ENCODE data around the gene TVP23A.
"Not testable (repeated sequence)": the region's sequence is repeated elsewhere in the genome, so short reads cannot be mapped to it uniquely, and the experiment has no call there.

TVP23A gene

GRCh38 chr16:10835281-10835931 is 16.8 kb upstream of the TVP23A start:
- no peak for DNase-seq

- no peak for DNase-seq
These were observed 16.2 kb upstream of the TVP23A start for GRCh38 chr16:10834766-10835165.

GRCh38 chr16:10834130-10834529 is 15.5 kb upstream of the TVP23A start:
- no peak for DNase-seq

DNA sequence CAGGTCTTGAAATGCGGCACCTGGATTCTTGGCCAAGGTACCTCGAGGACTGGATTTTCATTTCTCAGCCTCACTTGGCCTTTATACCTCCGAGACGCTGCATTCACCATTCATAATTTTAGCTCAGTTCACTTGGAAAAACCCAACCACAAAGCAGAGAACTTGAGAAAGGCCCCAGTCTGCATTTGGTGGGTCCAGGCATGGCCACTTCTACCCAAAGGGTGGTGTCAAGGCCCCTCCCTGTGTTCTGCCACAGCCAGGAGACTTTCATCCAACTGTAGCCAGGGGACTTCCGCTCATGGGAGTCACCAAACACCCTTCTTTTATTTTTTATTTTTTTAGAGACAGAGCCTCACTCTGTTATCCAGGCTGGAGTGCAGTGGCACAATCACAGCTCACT is 14.7 kb upstream of the TVP23A start:
- DNase-seq: no peak

- no peak for DNase-seq
These were observed 13.6 kb upstream of the TVP23A start for GRCh38 chr16:10831894-10832886.

- DNase-seq: not testable (repeated sequence)
These were observed 11.6 kb upstream of the TVP23A start for GRCh38 chr16:10830240-10830639.

DNA sequence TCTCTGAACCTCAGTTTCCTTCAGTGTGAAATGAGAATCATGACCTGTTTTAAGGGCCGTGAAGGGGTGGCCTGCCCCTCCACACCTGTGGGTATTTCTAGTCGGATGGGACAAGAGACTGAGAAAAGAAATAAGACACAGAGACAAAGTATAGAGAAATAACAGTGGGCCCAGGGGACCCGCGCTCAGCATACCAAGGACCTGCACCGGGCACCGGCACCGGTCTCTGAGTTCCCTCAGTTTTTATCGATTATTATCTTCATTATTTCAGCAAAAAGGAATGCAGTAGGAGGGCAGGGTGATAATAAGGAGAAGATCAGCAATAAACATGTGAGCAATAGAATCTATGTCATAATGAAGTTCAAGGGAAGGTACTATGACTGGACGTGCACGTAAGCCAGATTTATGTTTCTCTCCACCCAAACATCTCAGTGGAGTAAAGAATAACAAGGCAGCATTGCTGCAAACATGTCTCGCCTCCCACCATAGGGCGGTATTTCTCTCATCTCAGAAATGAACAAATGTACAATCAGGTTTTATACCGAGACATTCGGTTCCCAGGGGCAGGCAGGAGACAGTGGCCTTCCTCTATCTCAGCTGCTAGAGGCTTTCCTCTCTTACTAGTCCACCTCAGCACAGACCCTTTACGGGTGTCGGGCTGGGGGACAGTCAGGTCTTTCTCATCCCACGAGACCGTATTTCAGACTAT is 10.9 kb upstream of the TVP23A start:
- DNase-seq: not testable (repeated sequence)

DNA sequence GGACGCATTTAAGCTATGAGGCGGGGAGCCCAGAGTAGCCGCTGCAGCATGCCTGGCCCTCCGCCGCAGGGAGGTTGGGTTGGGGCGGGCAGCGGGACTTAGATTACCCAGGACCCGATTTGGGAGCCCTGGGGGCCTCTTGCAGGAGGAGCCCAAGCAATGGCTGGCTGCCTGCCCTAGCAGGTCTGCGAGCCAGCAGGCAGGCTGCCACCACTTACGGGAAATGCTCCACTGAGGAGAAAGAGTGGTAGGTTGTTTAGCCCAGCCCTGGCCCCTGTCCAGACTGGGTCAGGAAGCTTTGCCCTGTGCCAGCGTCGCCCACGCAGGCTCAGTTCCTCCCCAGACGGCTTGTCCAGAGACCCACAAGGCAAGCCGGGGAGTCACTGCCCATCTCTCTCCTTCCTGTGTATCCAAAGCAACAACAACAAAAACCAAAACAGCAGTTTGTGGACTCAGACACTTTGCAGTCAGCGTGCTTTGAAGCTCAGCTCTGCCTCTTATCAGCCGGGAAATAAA is 10.3 kb upstream of the TVP23A start:
- DNase-seq: no peak

- no peak for DNase-seq
These were observed 9.2 kb upstream of the TVP23A start for GRCh38 chr16:10827691-10828341.

- no peak for DNase-seq
These were observed 5.7 kb upstream of the TVP23A start for GRCh38 chr16:10824111-10824893.

- no peak for DNase-seq
These were observed 4.1 kb upstream of the TVP23A start for GRCh38 chr16:10822702-10823101.

GRCh38 chr16:10820546-10820945 is 2.0 kb upstream of the TVP23A start:
- no peak for DNase-seq

DNA sequence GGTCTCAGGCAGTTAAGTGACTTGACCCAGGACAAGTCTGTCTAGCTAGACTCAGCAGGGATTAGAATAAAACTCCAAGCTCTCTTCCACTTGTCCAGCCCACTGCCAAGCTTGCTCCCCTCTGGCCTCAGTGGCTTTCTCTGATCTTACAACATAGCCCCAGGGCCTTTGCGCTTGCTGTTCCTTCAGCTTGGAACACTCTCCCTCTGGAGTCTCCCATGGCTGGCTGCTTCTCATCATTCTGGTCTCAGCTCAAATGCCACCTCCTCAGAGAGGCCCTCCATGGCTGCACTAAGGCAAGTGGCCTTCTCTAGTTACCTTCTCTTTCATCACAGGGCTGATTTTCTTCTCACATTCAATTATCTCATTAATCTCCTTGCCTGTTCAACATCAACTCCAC is 1.1 kb downstream of the TVP23A start:
- DNase-seq: no peak

DNA sequence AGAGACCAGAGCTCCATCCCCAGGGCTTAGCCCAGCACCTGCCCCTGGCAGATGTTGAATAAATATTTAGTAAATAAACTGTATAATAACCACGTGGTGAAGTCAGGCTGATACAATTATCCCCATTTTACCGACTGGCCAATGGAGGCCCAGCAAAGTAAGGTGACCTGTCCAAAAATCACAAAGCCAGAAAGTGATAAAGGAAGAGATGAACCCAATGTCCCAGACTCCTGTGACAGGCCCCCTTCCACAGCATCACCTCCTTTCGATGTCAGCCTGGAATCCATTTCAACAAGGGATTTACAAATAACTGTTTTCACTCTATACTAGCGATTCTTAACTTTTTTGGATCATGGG is 5.5 kb downstream of the TVP23A start:
- no peak for DNase-seq

GRCh38 chr16:10812312-10813098 is 6.1 kb downstream of the TVP23A start:
- DNase-seq: no peak

DNA sequence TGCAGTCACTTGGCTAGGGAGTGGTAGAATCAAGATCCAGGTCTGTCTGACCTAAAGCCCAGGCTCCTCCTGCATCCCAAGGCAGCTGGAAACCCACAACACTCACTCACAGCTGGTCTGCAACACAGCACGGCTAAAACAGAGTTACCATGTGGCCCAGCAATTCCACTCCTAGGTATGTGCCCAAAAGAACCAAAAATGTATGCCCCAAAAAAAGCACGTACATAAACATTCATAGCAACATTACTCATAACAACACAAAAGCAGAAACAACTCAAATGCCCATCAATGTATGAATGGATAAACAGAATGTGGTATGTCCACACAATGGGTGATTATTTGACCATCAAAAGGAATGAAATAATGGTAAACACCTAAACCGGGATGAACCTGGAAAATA is 8.9 kb downstream of the TVP23A start:
- no peak for DNase-seq

- DNase-seq: no peak
These were observed 9.7 kb downstream of the TVP23A start for GRCh38 chr16:10808850-10809249.

GRCh38 chr16:10808218-10808617 is 10.4 kb downstream of the TVP23A start:
- no peak for DNase-seq

- no peak for DNase-seq
These were observed 11.9 kb downstream of the TVP23A start for GRCh38 chr16:10806698-10807097.

GRCh38 chr16:10805334-10805733 is 13.3 kb downstream of the TVP23A start:
- no peak for DNase-seq

DNA sequence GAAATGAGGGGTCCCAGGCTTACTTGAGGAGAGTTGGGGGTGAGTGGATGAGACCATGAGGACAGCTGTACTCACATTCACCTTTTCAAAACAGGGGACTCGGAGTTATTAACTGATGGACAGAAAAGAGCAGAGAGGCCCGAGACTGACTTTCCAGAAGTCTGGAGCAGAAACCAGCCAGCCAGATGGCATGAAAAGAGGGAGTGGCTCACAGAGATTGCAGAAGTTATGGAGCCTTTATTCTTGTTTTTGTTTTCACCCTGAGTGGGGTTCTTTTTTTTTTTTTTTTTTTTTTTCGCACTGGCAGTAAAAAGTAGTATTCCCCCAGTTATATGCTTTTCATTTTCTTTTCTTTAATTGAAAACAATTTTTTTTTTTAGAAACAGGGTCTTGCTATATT is 18.9 kb downstream of the TVP23A start:
- DNase-seq: no peak

Measured in DMS53 (cell line).